Peyer's patch (tissue), 4 donors: ENCODE measurements around the gene GBX1.

Experiments
- CTCF ChIP-seq, 6 experiments: fragments of 450-650 bp in 4 of 6; fragments of 200-600 bp in 2 of 6; sonication (generic) in 1 of 6; IDR thresholded peaks; one replicate each; pipeline ENCODE4 v1.5.1; 2017 to 2019; ENCODE audit warnings: antibody characterized with exemption in 6 of 6, mild to moderate bottlenecking in 3 of 6, moderate library complexity in 1 of 6
- POLR2A ChIP-seq, 2 donors: fragments of 450-650 bp; IDR thresholded peaks; one replicate each; pipeline ENCODE4 v1.5.1; 2017; ENCODE audit warnings: antibody characterized with exemption in 2 of 2, mild to moderate bottlenecking in 2 of 2, moderate library complexity in 2 of 2

- TF ChIP-seq CTCF (IDR thresholded peaks at IDR 0.05), result no peak
- TF ChIP-seq POLR2A (IDR thresholded peaks at IDR 0.05), result no peak
Observed at GRCh38 chr7:151193203-151193978, 25.9 kb upstream of the GBX1 start.
